BLaER1 (cell line): Measurements from ENCODE around the gene PBXIP1.

Source experiments
- H3K27ac ChIP-seq: shearing (Covaris generic); formaldehyde crosslinking; 2 replicates; pipeline ENCODE4 v1.8.1; 2022
- H3K27me3 ChIP-seq: shearing (Covaris generic); formaldehyde crosslinking; 2 replicates; pipeline ENCODE4 v1.8.1; 2022
- H3K36me3 ChIP-seq: shearing (Covaris generic); formaldehyde crosslinking; 2 replicates; pipeline ENCODE4 v1.8.1; 2022
- H3K4me1 ChIP-seq: shearing (Covaris generic); formaldehyde crosslinking; 2 replicates; pipeline ENCODE4 v1.8.1; 2022
- H3K4me2 ChIP-seq: shearing (Covaris generic); formaldehyde crosslinking; 2 replicates; pipeline ENCODE4 v1.8.1; 2022
- H3K4me3 ChIP-seq: shearing (Covaris generic); formaldehyde crosslinking; 2 replicates; pipeline ENCODE4 v1.8.1; 2022
- H3K9ac ChIP-seq: shearing (Covaris generic); formaldehyde crosslinking; 2 replicates; pipeline ENCODE4 v1.8.1; 2022
- H3K9me3 ChIP-seq: shearing (Covaris generic); formaldehyde crosslinking; 2 replicates; pipeline ENCODE4 v1.8.1; 2022
- H4K20me1 ChIP-seq: shearing (Covaris generic); formaldehyde crosslinking; 2 replicates; pipeline ENCODE4 v1.8.1; 2022
- Cebpa-rat ChIP-seq: shearing (Covaris generic); IDR thresholded peaks from 2 replicates; pipeline ENCODE4 v1.8.1; 2022

PBXIP1 gene

GRCh38 chr1:154967331-154967950 lies 11.5 kb upstream of the PBXIP1 start:
- TF ChIP-seq Cebpa-rat: no peak
- Histone ChIP-seq H3K27ac (0 out of 2 replicates have a peak overlapping the region, but pooled peaks have one; percentile 2), H3K4me2 (no peak overlapping the region), H3K4me1 (peaks cover 74% of the 10 kb centered on the region), H3K9me3 (no peaks in the 10 kb centered on the region), H4K20me1 (peaks cover 38% of the 10 kb centered on the region), H3K9ac (peak overlapping the region; percentile 32; the same call in 1 of the 2 replicates), H3K36me3 (peaks cover 69% of the 10 kb centered on the region), H3K4me3 (no peak overlapping the region), H3K27me3 (no peaks in the 10 kb centered on the region)

- no peak overlapping the region for H3K4me3 ChIP-seq
- peaks cover 25% of the 10 kb centered on the region; the same call in 1 of the 2 replicates for H4K20me1 ChIP-seq
- H3K4me1 ChIP-seq: peaks cover 61% of the 10 kb centered on the region
- TF ChIP-seq Cebpa-rat: no peak
- H3K9me3 ChIP-seq: no peaks in the 10 kb centered on the region
- H3K27ac ChIP-seq: no peak overlapping the region
- peak overlapping the region; percentile 29; the same call in 1 of the 2 replicates for H3K9ac ChIP-seq
- no peaks in the 10 kb centered on the region for H3K27me3 ChIP-seq
- peaks cover 69% of the 10 kb centered on the region for H3K36me3 ChIP-seq
- no peak overlapping the region for H3K4me2 ChIP-seq
Measured at GRCh38 chr1:154966111-154966510, 10.2 kb upstream of the PBXIP1 start.

GRCh38 chr1:154964359-154964758 lies 8.5 kb upstream of the PBXIP1 start:
- H3K4me3 ChIP-seq: no peak overlapping the region
- H4K20me1 ChIP-seq: peaks cover 18% of the 10 kb centered on the region; the same call in 1 of the 2 replicates
- no peak for TF ChIP-seq Cebpa-rat
- H3K9me3 ChIP-seq: no peaks in the 10 kb centered on the region
- peaks cover 70% of the 10 kb centered on the region for H3K36me3 ChIP-seq
- no peaks in the 10 kb centered on the region for H3K27me3 ChIP-seq
- peaks cover 59% of the 10 kb centered on the region for H3K4me1 ChIP-seq
- H3K9ac ChIP-seq: peak overlapping the region; percentile 40; the same call in 1 of the 2 replicates
- peak overlapping the region; percentile 92 for H3K4me2 ChIP-seq
- no peak overlapping the region for H3K27ac ChIP-seq

- H4K20me1 ChIP-seq: peaks cover 11% of the 10 kb centered on the region; the same call in 1 of the 2 replicates
- H3K27me3 ChIP-seq: no peaks in the 10 kb centered on the region
- TF ChIP-seq Cebpa-rat: no peak
- H3K4me2 ChIP-seq: peak overlapping the region; percentile 92
- no peaks in the 10 kb centered on the region for H3K9me3 ChIP-seq
- H3K36me3 ChIP-seq: peaks cover 70% of the 10 kb centered on the region
- H3K4me1 ChIP-seq: peaks cover 59% of the 10 kb centered on the region
- H3K27ac ChIP-seq: peak overlapping the region; percentile 4; the same call in 1 of the 2 replicates
- no peak overlapping the region for H3K4me3 ChIP-seq
- peak overlapping the region; percentile 40 for H3K9ac ChIP-seq
Measured at GRCh38 chr1:154963643-154964042, 7.7 kb upstream of the PBXIP1 start.

- peak overlapping the region; percentile 86 for H3K4me3 ChIP-seq
- H4K20me1 ChIP-seq: peaks cover 9% of the 10 kb centered on the region; the same call in 1 of the 2 replicates
- H3K27ac ChIP-seq: peak overlapping the region; percentile 98
- H3K9ac ChIP-seq: peak overlapping the region; percentile 97
- H3K9me3 ChIP-seq: no peaks in the 10 kb centered on the region
- H3K36me3 ChIP-seq: peaks cover 70% of the 10 kb centered on the region
- TF ChIP-seq Cebpa-rat: no peak
- H3K4me2 ChIP-seq: peak overlapping the region; percentile 92
- H3K27me3 ChIP-seq: no peaks in the 10 kb centered on the region
- peaks cover 58% of the 10 kb centered on the region for H3K4me1 ChIP-seq
Measured at GRCh38 chr1:154962795-154963330, 7.0 kb upstream of the PBXIP1 start.

GRCh38 chr1:154962156-154962749 lies 6.4 kb upstream of the PBXIP1 start:
- Histone ChIP-seq H4K20me1 (peaks cover 9% of the 10 kb centered on the region; the same call in 1 of the 2 replicates), H3K4me1 (peaks cover 58% of the 10 kb centered on the region), H3K27ac (peak overlapping the region; percentile 98), H3K36me3 (peaks cover 69% of the 10 kb centered on the region), H3K9me3 (no peaks in the 10 kb centered on the region), H3K9ac (peak overlapping the region; percentile 97), H3K4me2 (peak overlapping the region; percentile 92), H3K4me3 (peak overlapping the region; percentile 86), H3K27me3 (no peaks in the 10 kb centered on the region)
- no peak for TF ChIP-seq Cebpa-rat

GRCh38 chr1:154961207-154962155 lies 5.6 kb upstream of the PBXIP1 start, which contains the start of gene PYGO2:
PYGO2 (minus strand) TSS chr1:154961782; CDS start chr1:154961576, 206 bp downstream.
- peak within 1 kb of the TSS; percentile 98 for H3K27ac ChIP-seq
- peaks cover 9% of the 10 kb centered on the region; the same call in 1 of the 2 replicates for H4K20me1 ChIP-seq
- H3K4me3 ChIP-seq: peak within 1 kb of the TSS; percentile 86
- H3K4me1 ChIP-seq: peaks cover 65% of the 10 kb centered on the region
- peak within 1 kb of the TSS; percentile 97 for H3K9ac ChIP-seq
- no peaks in the 10 kb centered on the region for H3K9me3 ChIP-seq
- no peak for TF ChIP-seq Cebpa-rat
- H3K36me3 ChIP-seq: peaks cover 62% of the 10 kb centered on the region
- H3K27me3 ChIP-seq: no peaks in the 10 kb centered on the region
- H3K4me2 ChIP-seq: peak within 1 kb of the TSS; percentile 92

GRCh38 chr1:154960446-154961136 lies 4.7 kb upstream of the PBXIP1 start:
- Histone ChIP-seq H3K9me3 (no peaks in the 10 kb centered on the region), H3K4me1 (peaks cover 69% of the 10 kb centered on the region), H3K9ac (peak overlapping the region; percentile 97), H3K4me2 (peak overlapping the region; percentile 92), H3K27me3 (no peaks in the 10 kb centered on the region), H3K27ac (peak overlapping the region; percentile 98), H4K20me1 (peaks cover 9% of the 10 kb centered on the region; the same call in 1 of the 2 replicates), H3K36me3 (peaks cover 53% of the 10 kb centered on the region), H3K4me3 (peak overlapping the region; percentile 86)
- TF ChIP-seq Cebpa-rat: no peak
